Fibroblast of the aortic adventitia (primary cell): ENCODE results near the gene SAMSN1. TPM values are rescaled to one million over a fixed set of nuclear protein-coding genes. Genes with fewer than 3 reads are reported as not detected.

Experiments used
- DNase-seq: peaks from one replicate; pipeline ENCODE4 v3.0.0-alpha.2; 2010; ENCODE audit warnings: low read depth
- H3K4me3 ChIP-seq: 2 replicates; pipeline ENCODE4 v1.5.1; 2011; ENCODE audit warnings: low read depth, mild to moderate bottlenecking, control low read depth, low read length, moderate library complexity
- total RNA-seq: library from RNA; depleted of rRNA; stranded (reverse); fragments of >200 nt; gene quantifications from 2 replicates; pipeline ENCODE4 v1.2.3, GENCODE V29; 2012; ENCODE audit warnings: low replicate concordance
- TF ChIP-seq, protein P1 (sequence below): IDR thresholded peaks from 2 replicates; pipeline ENCODE4 v1.5.1; 2011; ENCODE audit warnings: mild to moderate bottlenecking, low read length, control low read depth, inconsistent platforms; ENCODE audit not compliant: insufficient read depth

Gene SAMSN1
- total RNA-seq, 1 donor = 0.27 TPM

DNA sequence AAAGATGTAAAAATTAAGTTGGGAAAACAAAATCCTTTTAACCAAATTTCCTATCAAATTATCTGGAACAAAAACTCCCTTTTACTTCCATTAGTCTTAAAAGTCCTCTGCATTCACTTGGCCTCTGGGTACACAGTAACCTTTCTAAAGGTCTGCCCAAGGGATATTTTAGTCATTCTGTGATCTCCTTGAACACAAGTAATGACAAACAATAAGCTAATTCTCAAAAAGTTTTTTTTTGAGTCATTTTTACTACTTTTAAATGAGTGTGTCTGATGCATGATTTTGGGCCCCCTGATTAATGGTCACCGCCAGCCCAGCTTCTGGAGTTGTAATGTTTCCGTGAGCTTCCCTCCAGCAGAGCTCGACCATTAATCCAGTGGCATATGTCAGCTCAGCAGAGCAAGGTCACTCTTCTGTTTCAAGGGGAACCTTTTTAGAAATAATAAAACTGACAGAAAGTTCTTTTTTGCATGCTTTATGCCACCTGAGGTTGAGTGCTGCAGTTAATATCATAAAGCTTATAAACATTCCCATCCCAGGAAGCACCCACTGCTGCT is 14.3 kb downstream of the SAMSN1 start:
- TF ChIP-seq, protein P1, sequence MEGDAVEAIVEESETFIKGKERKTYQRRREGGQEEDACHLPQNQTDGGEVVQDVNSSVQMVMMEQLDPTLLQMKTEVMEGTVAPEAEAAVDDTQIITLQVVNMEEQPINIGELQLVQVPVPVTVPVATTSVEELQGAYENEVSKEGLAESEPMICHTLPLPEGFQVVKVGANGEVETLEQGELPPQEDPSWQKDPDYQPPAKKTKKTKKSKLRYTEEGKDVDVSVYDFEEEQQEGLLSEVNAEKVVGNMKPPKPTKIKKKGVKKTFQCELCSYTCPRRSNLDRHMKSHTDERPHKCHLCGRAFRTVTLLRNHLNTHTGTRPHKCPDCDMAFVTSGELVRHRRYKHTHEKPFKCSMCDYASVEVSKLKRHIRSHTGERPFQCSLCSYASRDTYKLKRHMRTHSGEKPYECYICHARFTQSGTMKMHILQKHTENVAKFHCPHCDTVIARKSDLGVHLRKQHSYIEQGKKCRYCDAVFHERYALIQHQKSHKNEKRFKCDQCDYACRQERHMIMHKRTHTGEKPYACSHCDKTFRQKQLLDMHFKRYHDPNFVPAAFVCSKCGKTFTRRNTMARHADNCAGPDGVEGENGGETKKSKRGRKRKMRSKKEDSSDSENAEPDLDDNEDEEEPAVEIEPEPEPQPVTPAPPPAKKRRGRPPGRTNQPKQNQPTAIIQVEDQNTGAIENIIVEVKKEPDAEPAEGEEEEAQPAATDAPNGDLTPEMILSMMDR = no peak
- no peak for DNase-seq
- H3K4me3 ChIP-seq = no peak overlapping the region

DNA sequence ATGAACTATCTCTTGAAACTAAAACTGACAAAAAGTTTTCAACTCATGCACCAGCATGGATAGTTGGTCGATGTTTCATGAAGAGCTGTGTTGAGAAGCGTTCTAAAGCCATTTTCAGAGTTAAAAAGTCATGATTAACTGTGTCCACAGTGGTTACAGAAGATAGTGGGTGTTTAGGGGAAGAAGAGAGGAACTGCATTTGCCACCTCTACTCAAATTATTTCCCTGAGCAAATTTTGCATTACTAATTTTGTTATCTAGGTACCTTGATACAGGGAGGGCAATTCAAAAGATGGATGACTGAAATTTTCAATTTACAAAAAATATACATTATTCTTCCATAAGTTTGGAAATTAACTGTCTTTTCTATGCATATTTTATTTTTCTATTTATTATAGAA is 15.5 kb downstream of the SAMSN1 start:
- no peak overlapping the region for H3K4me3 ChIP-seq
- TF ChIP-seq, protein P1 = no peak
- no peak for DNase-seq

DNA sequence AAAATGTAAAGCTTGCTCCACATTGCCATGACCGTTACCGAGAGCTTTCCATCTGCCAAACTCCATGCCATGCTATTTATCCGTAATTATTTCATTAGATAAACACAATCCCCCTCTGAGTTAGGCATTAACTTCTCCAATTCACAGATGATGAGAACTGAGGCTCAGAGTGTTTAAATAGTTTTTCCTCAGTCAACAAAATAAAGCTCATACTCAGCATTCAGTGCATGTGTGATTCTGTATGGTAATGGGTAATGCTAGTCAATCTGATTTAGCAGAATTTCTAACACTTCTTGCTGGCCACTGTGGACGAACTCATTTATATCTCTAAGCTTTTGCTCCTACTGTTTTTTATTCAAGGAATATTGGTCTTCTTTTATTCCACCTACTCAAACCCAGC is 17.3 kb downstream of the SAMSN1 start:
- H3K4me3 ChIP-seq = no peak overlapping the region
- TF ChIP-seq, protein P1 = no peak
- no peak for DNase-seq

DNA sequence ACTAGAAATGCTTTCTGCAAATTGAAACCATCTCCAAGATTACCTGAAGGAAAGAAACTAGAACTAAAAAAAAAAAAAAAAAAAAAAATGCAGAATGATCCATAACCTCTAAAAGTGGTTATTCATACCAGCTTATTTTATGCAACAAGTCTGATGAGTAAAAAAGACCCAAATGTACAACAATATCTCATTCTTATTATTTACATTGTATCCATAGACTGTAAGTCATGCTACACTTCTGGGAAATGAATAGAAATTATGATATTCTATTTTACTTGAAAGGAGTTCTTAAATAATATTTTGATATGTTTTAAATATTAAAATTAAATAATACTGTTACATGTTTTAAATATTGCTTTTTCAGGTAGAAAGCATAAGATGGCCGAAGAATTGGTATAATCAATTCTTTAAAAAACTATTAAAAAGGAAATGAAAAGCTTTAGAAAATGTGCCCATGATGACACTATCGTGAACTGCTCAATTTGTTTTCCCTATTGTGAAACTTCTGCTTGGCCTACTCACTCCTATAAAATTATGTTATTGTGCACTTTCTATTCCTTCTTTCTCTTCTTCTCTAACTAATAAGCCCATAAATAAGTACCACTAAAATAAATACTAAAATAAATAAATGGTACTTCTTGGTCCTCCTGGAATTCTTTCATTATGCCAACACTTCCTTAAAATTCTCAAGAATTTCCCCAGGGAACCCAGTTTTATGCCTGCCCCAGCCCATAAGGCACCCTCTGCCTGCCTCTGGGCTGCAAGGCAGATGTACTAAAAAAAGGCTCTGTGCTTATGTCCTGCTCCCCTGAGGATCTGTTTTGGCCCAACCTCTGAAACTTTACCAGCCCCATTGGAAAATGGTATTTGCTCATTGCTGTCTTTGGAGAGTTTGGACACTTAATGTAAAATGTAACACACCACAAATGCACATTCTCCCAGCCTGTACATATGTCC is 18.1 kb downstream of the SAMSN1 start:
- H3K4me3 ChIP-seq = no peak overlapping the region
- TF ChIP-seq, protein P1 = no peak
- DNase-seq = no peak

DNA sequence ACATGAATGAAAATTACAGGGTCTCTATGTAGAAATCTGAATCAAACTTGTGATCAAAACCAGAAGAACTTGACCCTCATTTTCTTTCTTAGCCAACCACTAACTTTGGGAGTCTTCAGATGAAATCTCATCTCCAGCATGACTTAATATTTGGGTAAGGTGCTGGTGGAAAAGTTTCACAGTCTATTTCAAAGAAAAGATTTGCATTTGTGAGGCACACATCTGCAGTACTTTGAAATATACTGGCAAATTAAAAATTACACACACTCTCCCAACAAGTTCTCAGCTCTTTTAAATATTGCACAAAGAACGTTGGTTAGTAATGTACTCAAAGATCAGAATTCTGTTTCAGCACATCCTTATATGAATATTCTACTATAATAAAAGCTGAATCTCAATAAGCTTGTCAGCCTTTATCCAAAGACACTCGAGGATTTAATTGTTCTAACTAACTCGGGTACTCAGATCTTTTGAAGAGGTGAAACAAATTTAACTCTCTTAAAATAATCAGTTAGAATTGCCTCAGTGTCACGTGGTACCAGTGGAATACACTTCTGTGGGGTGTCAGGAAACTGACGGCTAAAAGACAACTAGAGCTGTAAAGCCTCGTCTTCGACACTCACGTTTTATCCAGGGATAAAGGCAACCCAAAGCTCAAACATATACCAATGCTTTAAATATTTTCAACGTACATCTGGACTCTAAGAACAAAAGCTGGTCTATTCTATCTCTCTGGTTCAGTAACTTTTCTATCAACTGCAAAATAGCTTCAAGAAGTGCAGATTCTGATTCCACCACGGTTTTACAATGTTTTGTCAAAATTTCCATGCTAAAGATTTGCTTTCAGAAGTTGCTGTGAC is 19.0 kb downstream of the SAMSN1 start:
- H3K4me3 ChIP-seq = no peak overlapping the region
- TF ChIP-seq, protein P1 = no peak
- no peak for DNase-seq

DNA sequence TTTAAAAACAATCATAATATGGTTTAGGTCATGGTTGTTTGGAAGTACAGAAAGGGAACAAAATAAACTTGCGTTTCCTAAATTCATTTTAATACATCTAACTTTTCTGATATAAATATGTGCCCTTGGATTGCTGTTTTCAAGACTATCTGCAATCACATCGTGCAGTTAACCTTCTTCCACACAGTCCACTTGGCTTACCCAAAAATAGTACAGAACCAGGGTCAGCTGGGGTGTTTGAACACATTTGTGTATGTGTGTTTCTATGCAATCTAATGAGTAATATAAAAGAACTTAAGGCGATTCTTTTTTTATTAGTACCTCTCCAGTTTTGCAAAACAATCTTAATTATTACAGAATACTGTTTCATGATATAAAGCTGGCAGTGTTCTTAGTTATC is 19.9 kb downstream of the SAMSN1 start:
- no peak for DNase-seq
- TF ChIP-seq, protein P1 = no peak
- no peak overlapping the region for H3K4me3 ChIP-seq
